HepG2 (cell line): ENCODE results near the gene KCTD19. TPM values are rescaled to one million over a fixed set of nuclear protein-coding genes. Genes with fewer than 3 reads are reported as not detected.
A peak's percentile ranks its signal among the peaks of the same experiment; 100 is the strongest.

Experiments used
- KAT2B ChIP-seq: fragments of 150-350 bp; IDR thresholded peaks from 2 replicates; pipeline ENCODE4 v1.6.1; 2014; ENCODE audit warnings: low read depth, low read length, borderline replicate concordance
- TOE1 ChIP-seq: sonication (generic); formaldehyde crosslinking; IDR thresholded peaks from 2 replicates; pipeline ENCODE4 v1.4.0; 2020; ENCODE audit warnings: mild to moderate bottlenecking, missing genetic modification reagents
- TP53 ChIP-seq: sonication (generic); formaldehyde crosslinking; conservative IDR thresholded peaks from 2 replicates; pipeline ENCODE4 v1.4.0; 2020; ENCODE audit warnings: missing genetic modification reagents
- ZNF652 ChIP-seq: IDR thresholded peaks from 2 replicates; pipeline ENCODE4 v1.6.1; 2016; ENCODE audit warnings: low read depth, borderline replicate concordance
- ZNF841 ChIP-seq: sonication (generic); formaldehyde crosslinking; IDR thresholded peaks from 2 replicates; pipeline ENCODE4 v1.8.1; 2023; ENCODE audit warnings: missing genetic modification reagents, borderline replicate concordance
- polyA plus RNA-seq, 8 experiments: library from polyadenylated mRNA; depleted of rRNA in 3 of 8; stranded (reverse) in 7 of 8; unstranded in 1 of 8; fragments of >200 nt; fragmentation: Illumina TruSeq in 4 of 8; extraction: Trizol in 4 of 8; gene quantifications; 2 replicates each; pipeline versions ENCODE4 v1.2.1 to v1.2.3, GENCODE V29; 2011 to 2016; ENCODE audit warnings: low read depth in 4 of 8, missing spikeins in 1 of 8, mixed read lengths in 1 of 8; ENCODE audit not compliant: insufficient read depth in 1 of 8
- total RNA-seq, 5 experiments: library from RNA; depleted of rRNA; stranded (reverse); fragments of >200 nt; fragmentation: Illumina TruSeq; extraction: Trizol; gene quantifications; 2 replicates each; pipeline ENCODE4 v1.2.3, GENCODE V29; 2016; ENCODE audit warnings: low read depth in 1 of 5
- TF ChIP-seq, protein P1 (sequence below): sonication (generic); formaldehyde crosslinking; IDR thresholded peaks from 2 replicates; pipeline ENCODE4 v1.9.0; 2022; ENCODE audit warnings: missing genetic modification reagents, mild to moderate bottlenecking, borderline replicate concordance
- TF ChIP-seq, protein P2 (sequence below): sonication (generic); formaldehyde crosslinking; IDR thresholded peaks from 2 replicates; pipeline ENCODE4 v1.5.1; 2020; ENCODE audit warnings: missing genetic modification reagents, mild to moderate bottlenecking, borderline replicate concordance
- TF ChIP-seq, protein P3 (sequence below): sonication (generic); formaldehyde crosslinking; IDR thresholded peaks from 2 replicates; pipeline ENCODE4 v1.9.0; 2021; ENCODE audit warnings: missing genetic modification reagents, mild to moderate bottlenecking, borderline replicate concordance
- TF ChIP-seq, protein P4 (sequence below): sonication (generic); formaldehyde crosslinking; IDR thresholded peaks from 2 replicates; pipeline ENCODE4 v1.5.0; 2020; ENCODE audit warnings: missing genetic modification reagents
- TF ChIP-seq, protein P5 (sequence below): sonication (generic); formaldehyde crosslinking; IDR thresholded peaks from 2 replicates; pipeline ENCODE4 v1.4.0; 2020; ENCODE audit warnings: missing genetic modification reagents
- TF ChIP-seq, protein P6 (sequence below): sonication (generic); formaldehyde crosslinking; conservative IDR thresholded peaks from 2 replicates; pipeline ENCODE4 v1.8.0; 2022; ENCODE audit warnings: mild to moderate bottlenecking, moderate library complexity, missing genetic modification reagents
- TF ChIP-seq, protein P7 (sequence below): sonication (generic); formaldehyde crosslinking; IDR thresholded peaks from 2 replicates; pipeline ENCODE4 v1.9.0; 2021; ENCODE audit warnings: missing genetic modification reagents, mild to moderate bottlenecking, borderline replicate concordance

Gene KCTD19
- total and polyA plus RNA-seq, 2 of the 13 experiments (the other 11 are each of a cell fraction or from before 2014, with no cell fraction given) = not detected

DNA sequence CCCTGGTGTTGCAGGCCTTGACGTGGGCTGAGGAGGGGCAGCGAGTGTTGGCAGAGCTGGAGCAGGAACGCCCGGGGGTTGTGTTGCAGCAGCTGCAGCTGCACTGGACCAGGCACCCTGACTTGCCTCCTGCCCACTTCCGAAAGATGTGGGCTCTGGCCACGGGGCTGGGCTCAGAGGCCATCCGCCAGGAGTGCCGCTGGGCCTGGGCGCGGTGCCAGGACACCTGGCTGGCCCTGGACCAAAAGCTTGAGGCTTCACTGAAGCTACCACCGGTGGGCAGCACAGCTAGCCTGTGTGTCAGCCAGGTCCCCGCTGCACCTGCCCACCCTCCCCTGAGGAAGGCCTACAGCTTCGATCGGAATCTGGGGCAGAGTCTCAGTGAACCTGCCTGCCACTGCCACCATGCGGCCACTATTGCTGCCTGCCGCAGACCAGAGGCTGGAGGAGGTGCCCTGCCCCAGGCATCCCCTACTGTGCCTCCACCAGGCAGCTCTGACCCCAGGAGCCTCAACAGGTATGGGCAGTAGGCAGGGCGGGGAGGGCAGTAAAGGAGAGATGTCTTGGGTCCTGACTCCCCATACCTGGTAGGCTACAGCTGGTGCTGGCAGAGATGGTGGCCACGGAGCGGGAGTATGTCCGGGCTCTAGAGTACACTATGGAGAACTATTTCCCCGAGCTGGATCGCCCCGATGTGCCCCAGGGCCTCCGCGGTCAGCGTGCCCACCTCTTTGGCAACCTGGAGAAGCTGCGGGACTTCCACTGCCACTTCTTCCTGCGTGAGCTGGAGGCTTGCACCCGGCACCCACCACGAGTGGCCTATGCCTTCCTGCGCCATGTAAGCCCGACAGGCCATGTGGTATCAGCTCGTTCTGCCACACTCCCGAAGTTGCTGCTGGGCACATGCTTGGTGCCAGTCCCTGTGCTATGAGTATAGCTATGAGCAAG lies 41.6 kb downstream of the KCTD19 start (continued):
- TF ChIP-seq, protein P1, sequence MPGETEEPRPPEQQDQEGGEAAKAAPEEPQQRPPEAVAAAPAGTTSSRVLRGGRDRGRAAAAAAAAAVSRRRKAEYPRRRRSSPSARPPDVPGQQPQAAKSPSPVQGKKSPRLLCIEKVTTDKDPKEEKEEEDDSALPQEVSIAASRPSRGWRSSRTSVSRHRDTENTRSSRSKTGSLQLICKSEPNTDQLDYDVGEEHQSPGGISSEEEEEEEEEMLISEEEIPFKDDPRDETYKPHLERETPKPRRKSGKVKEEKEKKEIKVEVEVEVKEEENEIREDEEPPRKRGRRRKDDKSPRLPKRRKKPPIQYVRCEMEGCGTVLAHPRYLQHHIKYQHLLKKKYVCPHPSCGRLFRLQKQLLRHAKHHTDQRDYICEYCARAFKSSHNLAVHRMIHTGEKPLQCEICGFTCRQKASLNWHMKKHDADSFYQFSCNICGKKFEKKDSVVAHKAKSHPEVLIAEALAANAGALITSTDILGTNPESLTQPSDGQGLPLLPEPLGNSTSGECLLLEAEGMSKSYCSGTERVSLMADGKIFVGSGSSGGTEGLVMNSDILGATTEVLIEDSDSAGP (CRISPR knock-in tag) = peak; percentile 52; the same call in 1 of the 2 replicates
- TF ChIP-seq TOE1 (CRISPR knock-in tag) (no peak), ZNF652 (CRISPR knock-in tag) (no peak), TP53 (CRISPR knock-in tag) (no peak), ZNF841 (CRISPR knock-in tag) (no peak), KAT2B (no peak)
- TF ChIP-seq, protein P2, sequence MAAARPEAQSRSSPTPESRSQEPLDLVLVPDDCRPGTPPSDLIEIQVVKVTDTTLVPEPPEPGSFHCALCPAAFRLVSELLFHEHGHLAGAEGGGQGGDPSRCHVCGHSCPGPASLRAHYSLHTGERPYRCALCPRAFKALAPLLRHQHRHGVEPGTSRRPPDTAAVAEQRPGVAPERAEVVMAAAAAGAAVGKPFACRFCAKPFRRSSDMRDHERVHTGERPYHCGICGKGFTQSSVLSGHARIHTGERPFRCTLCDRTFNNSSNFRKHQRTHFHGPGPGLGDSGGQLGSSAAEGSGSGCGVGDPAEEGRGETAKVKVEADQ (CRISPR knock-in tag) = no peak
- TF ChIP-seq, protein P3, sequence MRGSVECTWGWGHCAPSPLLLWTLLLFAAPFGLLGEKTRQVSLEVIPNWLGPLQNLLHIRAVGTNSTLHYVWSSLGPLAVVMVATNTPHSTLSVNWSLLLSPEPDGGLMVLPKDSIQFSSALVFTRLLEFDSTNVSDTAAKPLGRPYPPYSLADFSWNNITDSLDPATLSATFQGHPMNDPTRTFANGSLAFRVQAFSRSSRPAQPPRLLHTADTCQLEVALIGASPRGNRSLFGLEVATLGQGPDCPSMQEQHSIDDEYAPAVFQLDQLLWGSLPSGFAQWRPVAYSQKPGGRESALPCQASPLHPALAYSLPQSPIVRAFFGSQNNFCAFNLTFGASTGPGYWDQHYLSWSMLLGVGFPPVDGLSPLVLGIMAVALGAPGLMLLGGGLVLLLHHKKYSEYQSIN (CRISPR knock-in tag) = no peak
- TF ChIP-seq, protein P4, sequence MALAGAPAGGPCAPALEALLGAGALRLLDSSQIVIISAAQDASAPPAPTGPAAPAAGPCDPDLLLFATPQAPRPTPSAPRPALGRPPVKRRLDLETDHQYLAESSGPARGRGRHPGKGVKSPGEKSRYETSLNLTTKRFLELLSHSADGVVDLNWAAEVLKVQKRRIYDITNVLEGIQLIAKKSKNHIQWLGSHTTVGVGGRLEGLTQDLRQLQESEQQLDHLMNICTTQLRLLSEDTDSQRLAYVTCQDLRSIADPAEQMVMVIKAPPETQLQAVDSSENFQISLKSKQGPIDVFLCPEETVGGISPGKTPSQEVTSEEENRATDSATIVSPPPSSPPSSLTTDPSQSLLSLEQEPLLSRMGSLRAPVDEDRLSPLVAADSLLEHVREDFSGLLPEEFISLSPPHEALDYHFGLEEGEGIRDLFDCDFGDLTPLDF = no peak
- TF ChIP-seq, protein P5, sequence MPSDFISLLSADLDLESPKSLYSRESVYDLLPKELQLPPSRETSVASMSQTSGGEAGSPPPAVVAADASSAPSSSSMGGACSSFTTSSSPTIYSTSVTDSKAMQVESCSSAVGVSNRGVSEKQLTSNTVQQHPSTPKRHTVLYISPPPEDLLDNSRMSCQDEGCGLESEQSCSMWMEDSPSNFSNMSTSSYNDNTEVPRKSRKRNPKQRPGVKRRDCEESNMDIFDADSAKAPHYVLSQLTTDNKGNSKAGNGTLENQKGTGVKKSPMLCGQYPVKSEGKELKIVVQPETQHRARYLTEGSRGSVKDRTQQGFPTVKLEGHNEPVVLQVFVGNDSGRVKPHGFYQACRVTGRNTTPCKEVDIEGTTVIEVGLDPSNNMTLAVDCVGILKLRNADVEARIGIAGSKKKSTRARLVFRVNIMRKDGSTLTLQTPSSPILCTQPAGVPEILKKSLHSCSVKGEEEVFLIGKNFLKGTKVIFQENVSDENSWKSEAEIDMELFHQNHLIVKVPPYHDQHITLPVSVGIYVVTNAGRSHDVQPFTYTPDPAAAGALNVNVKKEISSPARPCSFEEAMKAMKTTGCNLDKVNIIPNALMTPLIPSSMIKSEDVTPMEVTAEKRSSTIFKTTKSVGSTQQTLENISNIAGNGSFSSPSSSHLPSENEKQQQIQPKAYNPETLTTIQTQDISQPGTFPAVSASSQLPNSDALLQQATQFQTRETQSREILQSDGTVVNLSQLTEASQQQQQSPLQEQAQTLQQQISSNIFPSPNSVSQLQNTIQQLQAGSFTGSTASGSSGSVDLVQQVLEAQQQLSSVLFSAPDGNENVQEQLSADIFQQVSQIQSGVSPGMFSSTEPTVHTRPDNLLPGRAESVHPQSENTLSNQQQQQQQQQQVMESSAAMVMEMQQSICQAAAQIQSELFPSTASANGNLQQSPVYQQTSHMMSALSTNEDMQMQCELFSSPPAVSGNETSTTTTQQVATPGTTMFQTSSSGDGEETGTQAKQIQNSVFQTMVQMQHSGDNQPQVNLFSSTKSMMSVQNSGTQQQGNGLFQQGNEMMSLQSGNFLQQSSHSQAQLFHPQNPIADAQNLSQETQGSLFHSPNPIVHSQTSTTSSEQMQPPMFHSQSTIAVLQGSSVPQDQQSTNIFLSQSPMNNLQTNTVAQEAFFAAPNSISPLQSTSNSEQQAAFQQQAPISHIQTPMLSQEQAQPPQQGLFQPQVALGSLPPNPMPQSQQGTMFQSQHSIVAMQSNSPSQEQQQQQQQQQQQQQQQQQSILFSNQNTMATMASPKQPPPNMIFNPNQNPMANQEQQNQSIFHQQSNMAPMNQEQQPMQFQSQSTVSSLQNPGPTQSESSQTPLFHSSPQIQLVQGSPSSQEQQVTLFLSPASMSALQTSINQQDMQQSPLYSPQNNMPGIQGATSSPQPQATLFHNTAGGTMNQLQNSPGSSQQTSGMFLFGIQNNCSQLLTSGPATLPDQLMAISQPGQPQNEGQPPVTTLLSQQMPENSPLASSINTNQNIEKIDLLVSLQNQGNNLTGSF (CRISPR knock-in tag) = 0 out of 2 replicates have a peak, but pooled peaks have one; percentile 46
- TF ChIP-seq, protein P6, sequence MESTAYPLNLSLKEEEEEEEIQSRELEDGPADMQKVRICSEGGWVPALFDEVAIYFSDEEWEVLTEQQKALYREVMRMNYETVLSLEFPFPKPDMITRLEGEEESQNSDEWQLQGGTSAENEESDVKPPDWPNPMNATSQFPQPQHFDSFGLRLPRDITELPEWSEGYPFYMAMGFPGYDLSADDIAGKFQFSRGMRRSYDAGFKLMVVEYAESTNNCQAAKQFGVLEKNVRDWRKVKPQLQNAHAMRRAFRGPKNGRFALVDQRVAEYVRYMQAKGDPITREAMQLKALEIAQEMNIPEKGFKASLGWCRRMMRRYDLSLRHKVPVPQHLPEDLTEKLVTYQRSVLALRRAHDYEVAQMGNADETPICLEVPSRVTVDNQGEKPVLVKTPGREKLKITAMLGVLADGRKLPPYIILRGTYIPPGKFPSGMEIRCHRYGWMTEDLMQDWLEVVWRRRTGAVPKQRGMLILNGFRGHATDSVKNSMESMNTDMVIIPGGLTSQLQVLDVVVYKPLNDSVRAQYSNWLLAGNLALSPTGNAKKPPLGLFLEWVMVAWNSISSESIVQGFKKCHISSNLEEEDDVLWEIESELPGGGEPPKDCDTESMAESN (CRISPR knock-in tag) = 0 out of 2 replicates have a peak, but pooled peaks have one; percentile 25
- TF ChIP-seq, protein P7, sequence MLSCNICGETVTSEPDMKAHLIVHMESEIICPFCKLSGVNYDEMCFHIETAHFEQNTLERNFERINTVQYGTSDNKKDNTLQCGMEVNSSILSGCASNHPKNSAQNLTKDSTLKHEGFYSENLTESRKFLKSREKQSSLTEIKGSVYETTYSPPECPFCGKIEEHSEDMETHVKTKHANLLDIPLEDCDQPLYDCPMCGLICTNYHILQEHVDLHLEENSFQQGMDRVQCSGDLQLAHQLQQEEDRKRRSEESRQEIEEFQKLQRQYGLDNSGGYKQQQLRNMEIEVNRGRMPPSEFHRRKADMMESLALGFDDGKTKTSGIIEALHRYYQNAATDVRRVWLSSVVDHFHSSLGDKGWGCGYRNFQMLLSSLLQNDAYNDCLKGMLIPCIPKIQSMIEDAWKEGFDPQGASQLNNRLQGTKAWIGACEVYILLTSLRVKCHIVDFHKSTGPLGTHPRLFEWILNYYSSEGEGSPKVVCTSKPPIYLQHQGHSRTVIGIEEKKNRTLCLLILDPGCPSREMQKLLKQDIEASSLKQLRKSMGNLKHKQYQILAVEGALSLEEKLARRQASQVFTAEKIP = no peak
